Activated CD8-positive, alpha-beta memory T cell treated with anti-CD3 and anti-CD28 coated beads, Interleukin-2, amount 50 U/mL, for 1 hour (primary cell): ENCODE data around the gene TMEM132D.

Experiments
- DNase-seq: peaks from one replicate; pipeline ENCODE4 v3.0.0-alpha.2; 2020; ENCODE audit errors: extremely low read depth

TMEM132D gene

GRCh38 chr12:129660946-129661345, 242.9 kb downstream of the TMEM132D start:
- DNase-seq, result no peak

DNA sequence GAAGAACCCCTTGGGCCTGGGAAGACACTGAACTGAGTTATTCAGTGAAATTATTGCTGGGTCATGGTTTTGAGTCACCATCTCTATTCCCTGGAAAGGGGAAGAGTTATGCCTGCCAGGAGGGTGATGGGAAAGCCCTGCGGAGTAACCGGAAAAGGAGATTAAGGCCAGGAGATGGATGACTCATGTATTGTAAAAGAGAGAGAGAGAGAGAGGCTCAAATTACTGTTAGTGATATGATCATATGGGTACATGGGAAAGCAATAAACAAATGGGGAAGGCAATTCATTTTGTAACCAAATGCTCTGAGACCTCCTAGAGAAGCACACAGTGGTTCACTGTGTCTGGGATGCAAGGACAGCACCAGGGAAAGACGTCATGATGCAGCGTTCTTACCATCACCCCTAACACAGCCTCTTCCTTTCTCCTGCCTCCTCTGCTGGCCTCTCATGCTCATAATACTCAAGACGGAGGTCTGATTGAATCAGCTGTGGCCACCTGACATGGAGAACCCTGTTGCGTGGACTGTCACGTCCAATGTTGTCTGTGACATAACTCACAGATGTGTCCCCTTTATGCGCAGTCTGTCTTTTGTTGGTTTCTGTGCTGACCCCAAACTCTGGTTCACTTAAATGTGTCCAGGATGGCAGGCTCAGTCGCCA, 243.7 kb downstream of the TMEM132D start:
- no peak for DNase-seq

- DNase-seq, result no peak
Observed at GRCh38 chr12:129657179-129657578, 246.6 kb downstream of the TMEM132D start.

DNA sequence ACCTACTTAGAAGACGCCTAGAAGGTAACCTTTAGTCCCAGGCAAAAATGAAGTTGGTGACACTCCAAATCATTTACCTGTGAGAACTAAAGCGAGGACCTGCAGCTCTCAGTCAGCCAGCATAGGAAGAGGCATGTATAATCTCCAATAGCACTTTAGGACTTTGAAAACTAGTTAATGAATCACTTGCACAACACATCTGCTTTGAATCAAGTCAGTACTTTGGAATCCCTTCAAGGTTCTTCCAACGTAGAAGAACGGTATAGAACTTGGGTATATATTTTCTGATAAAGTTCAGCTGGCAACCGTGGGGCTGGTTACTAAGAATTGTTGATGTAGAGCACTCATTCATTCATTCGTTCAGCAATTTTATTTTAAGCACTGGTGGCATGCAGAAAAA, 251.9 kb downstream of the TMEM132D start:
- DNase-seq, result no peak

DNA sequence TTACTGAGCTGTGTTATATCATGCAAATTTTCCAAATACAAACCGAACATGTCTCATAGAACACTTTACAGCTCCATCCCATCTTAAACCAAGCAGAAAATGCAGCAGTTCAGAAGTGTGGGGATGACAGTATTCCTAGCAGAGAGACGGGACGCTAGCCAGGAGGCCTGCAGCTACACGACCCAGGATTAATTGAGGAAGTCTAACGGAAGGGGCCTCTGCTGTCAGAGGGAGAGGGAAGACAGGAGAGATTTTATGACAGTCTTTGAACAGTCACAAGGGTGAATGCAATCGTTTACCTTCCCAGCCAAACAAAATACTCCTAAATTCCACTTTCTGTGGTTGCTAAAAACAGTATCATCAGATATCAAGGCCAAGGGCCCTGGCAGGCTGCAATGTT, 261.9 kb downstream of the TMEM132D start:
- no peak for DNase-seq

GRCh38 chr12:129635021-129635685, 268.7 kb downstream of the TMEM132D start:
- DNase-seq, result no peak

- DNase-seq, result no peak
Observed at GRCh38 chr12:129631316-129631715, 272.5 kb downstream of the TMEM132D start.

DNA sequence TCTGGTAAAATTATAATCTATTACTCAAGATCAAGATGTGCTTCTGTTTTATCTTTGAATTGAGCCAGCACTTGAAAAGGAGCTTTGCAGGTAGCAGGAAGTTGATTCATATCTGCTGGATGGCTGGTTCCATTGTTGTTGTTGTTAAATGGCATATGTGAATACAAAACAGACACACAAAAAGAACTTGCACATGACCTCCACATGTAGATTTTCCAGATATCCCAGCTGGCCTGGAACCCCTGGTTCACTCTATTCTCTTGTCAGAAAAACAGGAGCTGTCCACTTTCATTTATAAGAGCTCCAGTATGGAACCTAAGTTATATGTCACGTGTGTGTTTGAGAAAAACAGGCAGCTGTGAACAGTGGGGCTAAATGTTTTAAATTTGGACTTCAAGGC, 273.9 kb downstream of the TMEM132D start:
- DNase-seq, result no peak

GRCh38 chr12:129622566-129622965, 281.3 kb downstream of the TMEM132D start:
- DNase-seq, result no peak

GRCh38 chr12:129619271-129619670, 284.6 kb downstream of the TMEM132D start:
- DNase-seq, result no peak

DNA sequence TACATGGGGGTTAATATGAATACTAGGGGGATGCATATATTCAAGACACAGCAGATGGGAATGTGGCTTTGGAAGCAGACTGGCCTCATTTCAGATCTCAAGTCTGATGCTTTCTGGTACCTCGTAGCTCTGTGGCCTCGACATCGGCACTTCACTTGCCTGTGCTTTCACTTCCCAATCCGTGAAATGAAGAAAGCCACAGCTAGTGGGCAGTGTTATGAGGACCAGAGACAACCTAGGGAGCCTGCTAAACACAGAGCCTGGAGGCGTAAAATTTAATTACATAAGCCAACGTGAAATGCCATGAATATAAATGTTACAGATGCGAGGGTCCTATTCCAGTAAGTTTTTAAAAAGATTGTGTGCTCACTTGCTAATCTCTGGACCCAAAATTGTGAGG, 286.0 kb downstream of the TMEM132D start:
- DNase-seq, result no peak

DNA sequence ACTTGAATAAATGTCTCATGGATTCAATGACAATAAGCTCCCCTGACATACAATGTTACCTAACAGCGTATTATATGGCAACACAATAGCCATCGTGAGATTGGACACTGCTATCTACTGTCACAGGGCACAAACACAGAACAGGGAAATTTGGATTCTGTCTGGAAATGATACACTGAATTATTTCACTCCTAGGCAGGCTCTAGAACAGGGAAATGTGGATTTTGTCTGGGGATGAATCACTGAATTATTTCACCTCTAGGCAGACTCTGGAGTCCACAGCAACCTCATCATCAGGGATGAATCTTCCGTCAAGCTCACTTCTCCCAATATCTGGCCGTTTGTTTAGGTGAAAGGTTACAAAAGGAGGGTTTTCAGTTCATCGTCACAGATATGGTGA, 288.8 kb downstream of the TMEM132D start:
- no peak for DNase-seq

DNA sequence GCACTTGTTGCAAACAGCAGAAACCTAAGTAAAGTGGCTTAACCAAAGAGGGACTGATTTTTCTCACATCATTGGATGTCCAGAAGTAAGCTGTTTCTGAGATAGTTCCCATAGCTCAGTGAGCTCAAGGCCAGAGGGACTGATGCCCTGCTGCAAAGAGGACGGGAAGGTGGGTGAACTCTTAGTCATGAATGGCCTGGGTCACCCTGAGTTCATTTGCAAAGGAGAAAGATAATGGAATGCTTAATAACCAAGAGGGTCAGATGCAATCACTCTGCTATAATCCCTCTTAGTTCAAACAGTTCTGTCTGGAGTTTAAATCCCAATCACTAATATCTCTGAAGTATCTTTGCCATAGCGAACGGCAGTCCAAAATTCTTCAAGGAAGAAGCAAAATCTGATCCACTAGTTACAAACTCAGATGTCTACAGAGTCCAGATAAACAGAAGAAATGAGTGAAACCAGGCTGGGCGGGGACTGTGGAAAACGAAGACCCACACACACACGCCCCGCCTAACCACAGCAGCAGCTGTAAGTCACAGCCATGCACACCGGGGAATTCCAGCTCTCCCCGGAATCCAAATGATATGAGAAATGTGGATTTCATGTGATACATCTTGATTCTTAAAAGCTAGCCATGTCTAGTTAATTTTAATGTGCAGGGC, 289.5 kb downstream of the TMEM132D start:
- DNase-seq, result no peak

GRCh38 chr12:129613314-129613713, 290.5 kb downstream of the TMEM132D start:
- no peak for DNase-seq

DNA sequence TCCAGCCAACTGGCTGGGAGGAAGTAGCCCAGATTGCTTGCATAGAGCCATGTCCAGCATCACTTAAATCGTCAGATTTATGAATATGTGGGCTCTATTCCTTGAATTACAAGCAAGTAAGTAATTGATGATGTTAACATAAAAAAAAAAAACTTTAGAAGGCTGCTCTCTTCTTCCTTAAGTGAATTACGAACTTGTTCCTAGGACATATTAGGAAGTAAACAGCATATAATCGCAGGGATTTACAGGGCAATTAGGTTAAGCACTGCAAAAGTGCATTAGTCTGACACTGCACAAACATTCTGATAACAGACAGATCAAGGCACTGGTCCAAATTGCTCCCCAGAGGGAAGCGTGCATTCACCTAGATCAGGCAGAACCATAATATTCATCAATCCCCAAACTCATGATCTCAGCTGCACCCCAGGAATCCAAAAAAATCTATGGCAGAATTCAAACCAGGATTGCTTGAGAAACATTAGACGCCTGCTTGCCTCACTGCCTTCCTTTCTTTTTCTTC, 293.2 kb downstream of the TMEM132D start:
- no peak for DNase-seq

DNA sequence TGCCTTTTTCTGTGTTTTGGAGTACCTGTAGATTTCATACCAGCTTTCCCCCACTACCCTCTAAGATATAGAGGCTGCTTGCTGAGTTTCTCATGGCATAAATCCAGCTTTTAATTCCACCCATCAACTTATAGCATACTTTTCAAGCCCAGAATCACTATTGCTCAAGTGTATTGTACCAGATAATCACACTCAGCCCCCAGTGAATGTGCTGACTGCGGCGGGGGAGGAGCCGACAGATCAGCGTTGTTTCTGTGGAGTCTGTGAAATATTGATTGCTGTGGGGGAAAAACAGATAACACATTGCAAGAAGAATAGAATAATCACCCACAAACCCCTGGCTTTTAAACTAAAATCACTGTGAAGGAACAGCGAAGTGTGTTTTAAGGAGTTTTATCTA, 296.1 kb downstream of the TMEM132D start:
- no peak for DNase-seq

- no peak for DNase-seq
Observed at GRCh38 chr12:129607301-129607700, 296.5 kb downstream of the TMEM132D start.

DNA sequence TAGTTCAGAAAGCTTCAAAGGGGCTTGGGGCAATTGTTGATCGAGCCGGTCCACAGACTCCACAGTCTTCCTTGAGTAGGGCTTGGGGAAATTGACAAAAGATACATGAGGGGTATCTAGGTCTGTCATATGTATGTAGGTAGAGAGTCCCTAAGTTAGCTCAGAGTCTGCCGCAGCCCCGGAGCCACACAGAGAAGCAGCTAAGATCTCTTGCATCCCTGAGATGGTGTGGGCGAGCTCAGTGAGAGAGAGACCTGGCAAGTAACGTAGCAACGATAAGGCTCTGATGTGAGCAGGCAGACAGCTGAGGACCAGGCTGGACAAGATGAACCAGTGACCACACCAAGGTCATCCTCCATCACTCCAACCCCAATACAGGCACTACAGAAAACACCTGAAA, 297.6 kb downstream of the TMEM132D start:
- no peak for DNase-seq

DNA sequence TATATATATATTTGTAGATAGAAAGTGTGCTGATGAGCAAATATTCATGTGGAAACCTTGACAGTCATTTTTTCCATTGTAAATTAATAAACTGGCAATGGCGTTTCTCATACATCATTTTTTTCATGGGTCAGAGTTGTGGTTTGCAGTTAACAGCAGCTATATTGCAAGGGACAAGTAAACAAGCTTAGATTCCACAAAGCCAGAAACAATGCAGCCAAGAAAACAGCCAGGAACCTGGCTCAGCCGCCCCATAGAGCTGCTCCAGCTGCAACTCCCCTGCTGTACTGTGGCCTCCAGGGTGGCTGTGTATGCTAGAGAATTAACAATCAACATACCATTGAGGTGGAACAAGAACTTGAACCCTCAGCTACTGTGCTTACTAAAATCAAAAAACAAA, 298.2 kb downstream of the TMEM132D start:
- no peak for DNase-seq

DNA sequence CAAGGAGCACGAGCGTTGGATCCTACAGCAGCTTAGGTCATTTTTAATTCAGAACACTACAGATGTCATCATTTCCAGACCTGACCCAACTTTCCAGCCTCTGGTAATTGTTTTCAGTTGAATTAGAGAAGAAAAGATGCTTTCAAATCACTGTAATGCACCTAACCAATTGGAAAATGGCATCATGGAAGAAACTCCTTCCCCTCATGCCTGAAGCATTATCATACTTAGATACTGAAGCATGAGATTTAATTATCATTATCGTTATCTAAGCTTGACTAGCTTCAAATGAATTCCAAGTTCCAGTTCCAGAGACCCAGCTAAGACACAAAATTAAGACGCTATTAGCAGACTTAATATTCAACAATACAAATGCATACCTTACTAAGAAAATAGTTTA, 299.3 kb downstream of the TMEM132D start:
- no peak for DNase-seq

GRCh38 chr12:129599406-129599805, 304.4 kb downstream of the TMEM132D start:
- no peak for DNase-seq

DNA sequence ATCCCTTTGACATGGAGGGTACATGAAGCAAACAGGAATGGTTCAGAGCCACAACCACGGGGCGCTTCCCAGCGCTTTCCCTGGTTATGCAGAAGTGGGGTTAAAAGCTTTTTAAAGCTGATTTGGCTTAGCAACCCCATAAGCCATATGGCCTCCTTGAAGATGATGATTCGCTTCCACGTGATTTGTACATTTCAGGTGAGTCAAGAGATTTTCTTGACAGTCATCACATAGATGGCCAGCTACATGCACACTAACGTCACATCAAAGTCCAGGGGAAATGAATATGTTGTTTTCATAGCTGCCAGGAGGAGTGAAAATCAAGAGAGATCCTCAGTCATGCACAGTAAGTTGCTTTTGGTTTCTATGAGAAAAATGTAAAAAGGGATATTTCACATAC, 309.7 kb downstream of the TMEM132D start:
- DNase-seq, result no peak

DNA sequence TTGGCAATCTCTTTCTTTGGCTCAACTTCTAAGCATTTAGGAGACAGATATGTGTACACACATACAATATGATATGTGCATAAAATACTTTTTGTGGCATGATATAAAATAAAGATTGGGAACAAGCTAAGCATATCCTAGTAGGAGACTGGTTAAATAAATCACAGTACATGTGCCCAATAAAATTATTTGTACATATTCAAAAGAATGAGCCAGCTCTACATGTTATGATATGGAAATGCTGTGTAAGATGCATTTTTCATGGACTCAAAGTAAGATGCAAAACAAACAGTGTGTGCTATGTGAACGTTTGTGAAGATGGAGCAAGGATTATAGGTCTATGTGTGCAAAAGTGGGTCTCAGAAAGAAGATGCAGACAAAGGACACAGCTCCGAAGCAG, 311.4 kb downstream of the TMEM132D start:
- no peak for DNase-seq
